Measurements from ENCODE around the gene SGPP2.

GRCh38 chr2:222440673-222441422 is 16.5 kb downstream of the SGPP2 start:
- TF ChIP-seq CTCF (IDR thresholded peaks at IDR 0.05), result no peak
- no peak for TF ChIP-seq CHD2 (IDR thresholded peaks at IDR 0.05; ENCODE audit: low read length, partially characterized antibody)
- TF ChIP-seq RAD21 (conservative IDR thresholded peaks at IDR 0.05 in 1 of 2, IDR thresholded peaks at IDR 0.05 in 1 of 2), result no peak
- TF ChIP-seq EP300 (IDR thresholded peaks at IDR 0.05), result no peak

Data from A549 (cell line).